ENCODE measurements around the gene SYDE2. TPM values are rescaled to one million over a fixed set of nuclear protein-coding genes. Genes with fewer than 3 reads are reported as not detected.
"Not testable (repeated sequence)": the region's sequence is repeated elsewhere in the genome, so short reads cannot be mapped to it uniquely, and the experiment has no call there.

Gene SYDE2
- polyA plus RNA-seq, 3 donors = 8.5 to 11.6 (median 11.5) TPM

GRCh38 chr1:85224734-85225623 lies 24.2 kb upstream of the SYDE2 start:
- DNase-seq (ENCODE audit: extremely low read depth in 1 of 11, low read depth in 9 of 11, low spot score in 4 of 11) = peak in 3 of 11 donors; percentile 43 to 64 (median 60)

- DNase-seq (ENCODE audit: extremely low read depth in 1 of 11, low read depth in 9 of 11, low spot score in 4 of 11) = no peak
Observed at GRCh38 chr1:85224295-85224694, 23.5 kb upstream of the SYDE2 start.

- no peak for DNase-seq (ENCODE audit: extremely low read depth in 1 of 11, low read depth in 9 of 11, low spot score in 4 of 11)
Observed at GRCh38 chr1:85223334-85223733, 22.5 kb upstream of the SYDE2 start.

- DNase-seq (ENCODE audit: extremely low read depth in 1 of 11, low read depth in 9 of 11, low spot score in 4 of 11) = no peak
Observed at GRCh38 chr1:85220756-85221201, 20.0 kb upstream of the SYDE2 start.

- DNase-seq (ENCODE audit: extremely low read depth in 1 of 11, low read depth in 9 of 11, low spot score in 4 of 11) = no peak
Observed at GRCh38 chr1:85219853-85220610, 19.2 kb upstream of the SYDE2 start.

- no peak for DNase-seq (ENCODE audit: extremely low read depth in 1 of 11, low read depth in 9 of 11, low spot score in 4 of 11)
Observed at GRCh38 chr1:85216697-85217096, 15.9 kb upstream of the SYDE2 start.

GRCh38 chr1:85214654-85215053 lies 13.8 kb upstream of the SYDE2 start:
- no peak for DNase-seq (ENCODE audit: extremely low read depth in 1 of 11, low read depth in 9 of 11, low spot score in 4 of 11)

GRCh38 chr1:85208488-85208887 lies 7.7 kb upstream of the SYDE2 start:
- DNase-seq (ENCODE audit: extremely low read depth in 1 of 11, low read depth in 9 of 11, low spot score in 4 of 11) = no peak

GRCh38 chr1:85203573-85204171 lies 2.9 kb upstream of the SYDE2 start:
- no peak for DNase-seq (ENCODE audit: extremely low read depth in 1 of 11, low read depth in 9 of 11, low spot score in 4 of 11)

- DNase-seq (ENCODE audit: extremely low read depth in 1 of 11, low read depth in 9 of 11, low spot score in 4 of 11) = no peak
Observed at GRCh38 chr1:85202864-85203255, 2.0 kb upstream of the SYDE2 start.

- DNase-seq (ENCODE audit: extremely low read depth in 1 of 11, low read depth in 9 of 11, low spot score in 4 of 11) = no peak
Observed at GRCh38 chr1:85202092-85202863, 1.5 kb upstream of the SYDE2 start.

- peak in 7 of 11 donors; percentile 65 to 79 (median 73) for DNase-seq (ENCODE audit: extremely low read depth in 1 of 11, low read depth in 9 of 11, low spot score in 4 of 11)
Observed at GRCh38 chr1:85201340-85202091, 700 bp upstream of the SYDE2 start.

- no peak for DNase-seq (ENCODE audit: extremely low read depth in 1 of 11, low read depth in 9 of 11, low spot score in 4 of 11)
Observed at GRCh38 chr1:85199667-85200462, 951 bp downstream of the SYDE2 start.

GRCh38 chr1:85198864-85199263 lies 2.0 kb downstream of the SYDE2 start:
- no peak for DNase-seq (ENCODE audit: extremely low read depth in 1 of 11, low read depth in 9 of 11, low spot score in 4 of 11)

- no peak for DNase-seq (ENCODE audit: extremely low read depth in 1 of 11, low read depth in 9 of 11, low spot score in 4 of 11)
Observed at GRCh38 chr1:85196358-85196757, 4.5 kb downstream of the SYDE2 start.

- DNase-seq (ENCODE audit: extremely low read depth in 1 of 11, low read depth in 9 of 11, low spot score in 4 of 11) = no peak
Observed at GRCh38 chr1:85195703-85196102, 5.1 kb downstream of the SYDE2 start.

GRCh38 chr1:85192129-85192528 lies 8.7 kb downstream of the SYDE2 start:
- DNase-seq (ENCODE audit: extremely low read depth in 1 of 11, low read depth in 9 of 11, low spot score in 4 of 11) = not testable (repeated sequence)

- DNase-seq (ENCODE audit: extremely low read depth in 1 of 11, low read depth in 9 of 11, low spot score in 4 of 11) = no peak
Observed at GRCh38 chr1:85189120-85189519, 11.7 kb downstream of the SYDE2 start.

All from renal cortex interstitium (tissue), 11 donors.